Astrocyte (in vitro differentiated cells and primary cell): ENCODE data around the gene SBNO2.

Experiments
- CTCF ChIP-seq: IDR thresholded peaks from 2 replicates; pipeline ENCODE4 v1.5.1; 2011; ENCODE audit warnings: low read depth, mild to moderate bottlenecking, inconsistent platforms, low read length, moderate library complexity; ENCODE audit not compliant: insufficient read depth
- EZH2 ChIP-seq: IDR thresholded peaks from 2 replicates; pipeline ENCODE4 v1.6.1; 2012; ENCODE audit warnings: mild to moderate bottlenecking, low read length, inconsistent platforms; ENCODE audit not compliant: insufficient read depth

DNA sequence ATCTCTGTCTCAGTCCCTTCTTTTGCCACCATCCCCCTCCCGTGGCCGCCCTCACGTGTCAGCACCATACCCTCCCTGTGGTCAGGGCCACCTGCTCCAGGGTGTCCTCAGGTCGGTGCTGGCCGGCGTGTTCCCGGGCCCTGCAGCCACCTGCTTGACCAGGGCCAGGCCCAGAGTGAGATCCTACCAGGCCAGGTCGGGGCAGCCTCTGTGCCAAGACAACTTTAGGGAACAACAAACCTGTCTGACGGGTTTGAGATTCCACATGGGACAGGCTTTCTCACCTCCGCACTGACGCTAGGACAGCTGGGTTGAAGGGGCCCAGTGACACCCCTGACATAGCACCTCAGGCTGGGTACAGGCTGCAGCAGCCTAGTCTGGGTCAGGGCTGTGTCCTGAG, 7.5 kb upstream of the SBNO2 start:
- TF ChIP-seq CTCF (no peak), EZH2 (no peak)
